ENCODE measurements around the gene HACL1. TPM values are rescaled to one million over a fixed set of nuclear protein-coding genes. Genes with fewer than 3 reads are reported as not detected.
A peak's percentile ranks its signal among the peaks of the same experiment; 100 is the strongest.
"Not testable (repeated sequence)": the region's sequence is repeated elsewhere in the genome, so short reads cannot be mapped to it uniquely, and the experiment has no call there.

The HACL1 gene
- total RNA-seq, 1 donor = 48.7 TPM

DNA sequence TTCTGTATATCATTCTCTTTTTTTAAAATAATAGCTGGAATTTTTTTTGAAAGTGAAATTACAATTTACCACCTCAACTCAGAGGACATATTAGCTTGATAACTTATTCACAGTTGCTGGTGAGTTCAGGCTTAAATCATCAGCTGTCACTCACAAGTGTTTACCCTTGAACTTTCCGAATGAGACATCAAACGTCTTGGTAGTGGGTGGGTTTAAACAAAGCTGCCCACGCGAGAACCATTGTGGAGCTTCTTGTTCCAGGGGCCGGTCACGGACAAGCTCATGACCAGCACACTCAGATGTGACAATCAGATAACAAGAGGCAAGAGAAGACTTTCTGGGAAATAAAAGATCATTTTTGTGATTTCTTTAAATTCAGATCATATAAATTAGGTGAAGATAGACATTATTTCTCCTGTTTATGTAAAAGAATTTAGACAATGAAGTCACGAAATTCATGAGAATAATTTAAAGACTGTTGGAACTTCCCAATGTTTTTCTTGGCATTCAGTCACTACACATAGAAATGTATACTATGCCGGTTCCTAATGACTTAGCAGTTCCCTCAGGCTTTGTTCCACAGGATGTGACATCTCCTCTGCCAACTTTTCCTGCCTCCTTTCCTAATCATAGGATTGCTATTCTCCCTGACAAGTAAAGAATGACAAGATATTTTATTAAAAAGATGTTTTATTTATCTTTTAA, 29.4 kb upstream of the HACL1 start:
- DNase-seq (ENCODE audit: low read depth in 2 of 3, low spot score in 2 of 3) = peak in 1 of 3 donors; percentile 4

DNA sequence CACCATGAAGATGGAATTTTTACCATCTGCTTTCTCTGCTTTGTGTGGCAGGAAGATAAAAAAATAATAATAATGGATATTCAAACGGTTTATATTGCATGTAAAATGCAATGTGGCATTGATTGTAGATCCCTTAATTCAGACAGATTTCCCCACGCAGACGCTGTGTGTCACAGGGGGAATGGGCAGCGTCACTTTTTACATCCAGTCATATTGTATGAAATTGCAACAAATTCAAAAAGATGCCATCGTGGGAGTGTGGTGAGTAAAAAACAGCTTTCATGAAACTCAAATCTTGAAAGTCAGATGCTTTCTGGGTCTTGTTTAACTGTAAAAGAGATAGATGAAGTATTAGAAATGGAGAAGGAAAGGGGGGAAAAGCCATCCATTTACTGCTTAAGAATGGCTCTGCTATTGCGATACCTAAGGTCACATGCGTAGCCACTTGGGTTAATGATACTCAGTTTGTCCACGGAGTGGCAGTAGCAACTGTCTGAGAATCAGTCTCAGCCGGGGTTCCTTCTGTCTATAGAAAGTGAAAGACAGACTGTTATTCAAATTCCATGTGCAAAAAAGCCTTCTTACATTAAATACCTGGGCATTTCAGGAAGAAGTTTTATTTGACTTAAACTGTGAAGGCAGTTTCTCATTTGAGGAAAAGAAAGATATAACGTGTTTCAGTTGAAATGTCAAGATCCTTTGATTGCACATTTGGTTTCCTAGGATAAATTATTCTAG, 28.7 kb upstream of the HACL1 start:
- peak; percentile 37 to 88 (median 74) for DNase-seq (ENCODE audit: low read depth in 2 of 3, low spot score in 2 of 3)

DNA sequence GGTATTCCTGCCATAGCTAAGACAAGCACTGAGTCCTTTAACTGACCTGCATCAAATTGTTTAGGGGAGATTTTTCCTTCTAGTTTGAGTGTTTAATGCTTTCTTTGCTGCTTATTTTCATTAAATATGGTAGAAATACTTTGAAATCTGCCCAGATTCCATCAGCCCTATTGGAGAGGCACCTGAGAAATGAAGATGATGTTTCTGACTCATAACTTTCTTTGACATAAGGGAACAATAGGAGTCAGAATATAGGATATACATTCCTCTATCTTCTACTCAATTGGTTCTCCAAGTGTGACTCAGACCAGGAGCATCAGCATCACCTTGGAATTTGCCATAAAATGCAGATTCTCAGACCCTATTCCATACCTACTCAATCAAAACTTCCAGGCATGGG, 27.6 kb upstream of the HACL1 start:
- DNase-seq (ENCODE audit: low read depth in 2 of 3, low spot score in 2 of 3) = no peak

GRCh38 chr3:15623535-15624440, 22.4 kb upstream of the HACL1 start:
- DNase-seq (ENCODE audit: low read depth in 2 of 3, low spot score in 2 of 3) = no peak

DNA sequence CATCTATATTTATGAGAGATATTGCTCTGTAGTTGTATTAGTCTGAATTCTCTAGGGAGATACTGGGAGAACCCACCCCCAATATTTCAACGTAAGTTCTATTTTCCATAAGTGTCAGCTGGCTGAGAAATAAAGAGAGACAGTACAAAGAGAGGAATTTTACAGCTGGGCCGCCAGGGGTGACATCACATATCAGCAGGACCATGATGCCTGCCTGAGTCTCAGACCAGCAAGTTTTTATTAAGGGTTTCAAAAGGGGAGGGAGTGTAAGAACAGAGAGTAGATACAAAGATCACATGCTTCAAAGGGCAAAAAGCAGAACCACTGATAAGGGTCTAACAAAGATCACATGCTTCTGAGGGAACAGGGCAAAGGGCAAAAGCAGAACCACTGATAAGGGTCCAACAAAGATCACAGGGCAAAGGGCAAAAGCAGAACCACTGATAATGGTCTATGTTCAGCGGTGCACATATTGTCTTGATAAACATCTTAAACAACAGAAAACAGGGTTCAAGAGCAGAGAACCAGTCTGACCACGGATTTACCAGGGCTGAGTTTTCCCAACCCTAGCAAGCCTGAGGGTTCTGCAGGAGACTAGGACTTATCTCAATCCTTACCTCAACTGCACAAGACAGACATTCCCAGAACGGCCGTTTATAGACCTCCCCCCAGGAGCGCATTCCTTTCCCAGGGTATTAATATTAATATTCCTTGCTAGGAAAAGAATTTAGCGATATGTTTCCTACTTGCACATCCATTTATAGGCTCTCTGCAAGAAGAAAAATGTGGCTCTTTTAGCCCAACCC, 18.5 kb upstream of the HACL1 start:
- DNase-seq (ENCODE audit: low read depth in 2 of 3, low spot score in 2 of 3) = peak in 1 of 3 donors; percentile 13

GRCh38 chr3:15616053-15616452, 14.7 kb upstream of the HACL1 start:
- DNase-seq (ENCODE audit: low read depth in 2 of 3, low spot score in 2 of 3) = no peak

GRCh38 chr3:15614958-15615357, 13.6 kb upstream of the HACL1 start:
- no peak for DNase-seq (ENCODE audit: low read depth in 2 of 3, low spot score in 2 of 3)

- DNase-seq (ENCODE audit: low read depth in 2 of 3, low spot score in 2 of 3) = no peak
These were observed 10.6 kb upstream of the HACL1 start for GRCh38 chr3:15612001-15612400.

GRCh38 chr3:15611018-15611417, 9.6 kb upstream of the HACL1 start:
- no peak for DNase-seq (ENCODE audit: low read depth in 2 of 3, low spot score in 2 of 3)

- DNase-seq (ENCODE audit: low read depth in 2 of 3, low spot score in 2 of 3) = no peak
These were observed 8.9 kb upstream of the HACL1 start for GRCh38 chr3:15610082-15610759.

DNA sequence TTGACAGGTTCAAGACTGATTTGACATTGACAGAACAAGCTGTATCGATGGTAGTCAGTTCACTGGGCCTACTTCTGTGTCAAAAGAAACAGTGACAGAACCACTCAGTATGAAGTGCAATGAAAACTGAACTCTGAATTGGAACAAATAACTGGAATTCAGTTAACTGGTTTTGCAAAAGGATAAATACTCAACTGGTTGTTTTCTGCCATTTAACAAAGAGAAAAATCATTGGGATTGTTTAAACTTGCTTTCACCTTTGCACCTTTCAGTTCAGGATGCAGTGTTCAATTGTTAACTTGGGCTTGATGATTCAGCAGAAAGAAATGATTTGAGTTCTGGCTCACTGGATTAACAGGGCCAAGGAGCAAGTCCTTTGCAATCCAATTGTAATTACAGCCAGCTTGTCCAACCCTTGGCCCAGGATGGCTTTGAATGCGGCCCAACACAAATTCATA, 5.1 kb upstream of the HACL1 start:
- DNase-seq (ENCODE audit: low read depth in 2 of 3, low spot score in 2 of 3) = no peak

DNA sequence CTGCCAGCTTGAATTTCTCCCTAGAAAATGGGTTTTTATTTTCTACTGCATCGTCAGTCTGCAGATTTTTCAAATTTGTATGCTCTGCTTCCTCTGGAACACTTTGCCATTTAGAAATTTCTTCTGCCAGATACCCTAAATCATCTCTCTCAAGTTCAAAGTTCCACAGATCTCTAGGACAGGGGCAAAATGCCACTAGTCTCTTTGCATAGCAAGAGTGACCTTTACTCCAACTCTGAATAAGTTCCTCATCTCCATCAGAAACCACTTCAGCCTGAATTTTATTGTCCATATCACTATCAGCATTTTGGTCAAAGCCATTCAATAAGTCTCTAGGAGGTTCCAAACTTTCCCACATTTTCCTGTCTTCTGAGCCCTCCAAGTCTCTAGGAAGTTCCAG, 3.2 kb upstream of the HACL1 start:
- not testable (repeated sequence) for DNase-seq (ENCODE audit: low read depth in 2 of 3, low spot score in 2 of 3)

DNA sequence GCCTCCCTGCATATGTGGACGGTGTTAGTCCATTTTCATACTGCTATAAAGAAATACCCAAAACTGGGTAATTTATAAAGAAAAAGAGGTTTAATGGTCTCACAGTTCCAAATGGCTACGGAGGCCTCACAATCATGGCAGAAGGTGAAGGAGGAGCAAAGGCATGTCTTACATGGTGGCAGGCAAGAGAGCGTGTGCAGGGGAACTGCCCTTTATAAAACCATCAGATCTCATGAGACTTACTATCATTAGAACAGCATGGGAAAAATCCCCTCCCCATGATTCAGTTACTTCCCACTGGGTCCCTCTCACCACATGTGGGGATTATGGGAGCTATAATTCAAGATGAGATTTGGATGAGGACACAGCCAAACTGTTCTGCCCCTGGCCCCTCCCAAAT, 1.4 kb upstream of the HACL1 start:
- DNase-seq (ENCODE audit: low read depth in 2 of 3, low spot score in 2 of 3) = not testable (repeated sequence)

DNA sequence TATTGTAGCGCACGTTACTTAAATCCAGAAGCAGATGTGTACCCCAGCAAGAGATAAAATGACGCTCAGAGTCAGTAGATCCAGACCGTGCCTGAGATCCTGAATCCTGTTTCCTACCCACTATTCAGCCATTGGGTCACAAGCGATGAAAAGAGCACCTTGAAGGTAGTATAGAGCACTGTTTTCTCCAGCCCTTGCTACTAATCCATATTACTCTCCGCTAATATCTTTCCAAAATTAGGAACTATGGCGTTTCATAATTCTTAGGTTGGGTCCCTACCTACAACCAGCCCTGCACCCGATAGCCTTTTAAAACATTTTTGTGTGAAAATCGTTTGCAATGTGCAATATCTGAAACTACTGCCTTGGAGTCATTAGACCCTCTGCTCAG, 772 bp upstream of the HACL1 start:
- no peak for DNase-seq (ENCODE audit: low read depth in 2 of 3, low spot score in 2 of 3)

DNA sequence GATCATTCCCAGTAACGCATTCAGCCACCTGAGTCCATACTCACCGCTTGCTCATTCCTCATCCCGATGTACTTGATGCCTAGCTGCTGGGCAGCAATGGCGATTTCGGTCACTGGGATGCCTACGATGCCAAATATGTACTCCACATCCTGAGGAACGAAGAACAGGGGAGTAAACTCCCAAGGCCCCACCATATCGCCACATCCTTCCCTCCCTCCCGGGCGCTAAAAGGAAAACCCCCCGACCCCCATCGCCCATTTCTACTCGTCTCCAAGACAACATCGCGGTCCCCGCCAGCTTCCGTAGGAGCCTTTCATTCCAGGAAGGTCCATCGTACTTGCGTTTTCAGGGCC, 347 bp downstream of the HACL1 start:
- DNase-seq (ENCODE audit: low read depth in 2 of 3, low spot score in 2 of 3) = peak in 1 of 3 donors; percentile 33

GRCh38 chr3:15595955-15596354, 5.4 kb downstream of the HACL1 start:
- no peak for DNase-seq (ENCODE audit: low read depth in 2 of 3, low spot score in 2 of 3)

DNA sequence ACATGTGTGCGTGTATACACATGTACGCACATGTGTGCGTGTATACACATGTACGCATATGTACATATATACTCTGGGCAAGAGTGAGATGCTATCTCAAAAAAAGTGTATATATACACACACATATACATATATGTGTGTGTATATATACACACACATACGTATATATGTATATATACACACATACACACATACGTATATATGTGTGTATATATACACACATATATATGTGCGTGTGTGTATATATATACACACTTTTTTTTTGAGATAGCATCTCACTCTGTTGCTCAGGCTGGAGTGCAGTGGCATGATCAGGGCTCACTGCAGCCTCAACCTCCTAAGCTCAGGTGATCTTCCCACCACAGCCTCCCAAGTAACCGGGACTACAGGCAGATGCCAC, 8.4 kb downstream of the HACL1 start:
- DNase-seq (ENCODE audit: low read depth in 2 of 3, low spot score in 2 of 3) = no peak

- no peak for DNase-seq (ENCODE audit: low read depth in 2 of 3, low spot score in 2 of 3)
These were observed 9.4 kb downstream of the HACL1 start for GRCh38 chr3:15591928-15592327.

DNA sequence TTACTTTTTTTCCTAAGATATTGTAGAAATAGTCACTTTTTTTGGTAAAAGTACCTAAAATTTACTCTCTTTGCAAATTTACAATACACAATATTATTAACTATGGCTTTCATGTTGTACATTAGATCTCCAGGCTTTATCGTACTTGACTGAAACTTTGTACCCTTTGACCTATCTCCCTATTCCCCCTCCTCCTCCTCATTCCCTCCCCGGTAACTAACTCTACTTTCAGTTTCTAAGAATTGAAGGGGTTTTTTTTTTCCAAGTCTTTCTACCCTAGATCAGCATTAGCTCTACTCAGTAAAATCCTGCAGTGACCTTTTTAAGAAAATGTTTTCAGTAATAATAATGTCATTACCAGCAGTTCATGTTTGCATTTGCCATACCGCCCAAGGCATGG, 10.1 kb downstream of the HACL1 start:
- DNase-seq (ENCODE audit: low read depth in 2 of 3, low spot score in 2 of 3) = no peak
